ENCODE data around the gene PRLHR. TPM values are rescaled to one million over a fixed set of nuclear protein-coding genes. Genes with fewer than 3 reads are reported as not detected.

Gene PRLHR
- polyA plus RNA-seq, 1 of the 3 experiments (the other 2 are of a cell fraction) = not detected

GRCh38 chr10:118635674-118636402, 40.4 kb upstream of the PRLHR start (continued):
- TF ChIP-seq MEF2A (IDR thresholded peaks at IDR 0.05; ENCODE audit: borderline replicate concordance, low read depth) (no peak), FOXJ3 (CRISPR knock-in tag; IDR thresholded peaks at IDR 0.05) (no peak), ZBTB33 (IDR thresholded peaks at IDR 0.05; ENCODE audit: borderline replicate concordance, low read depth) (no peak), ELF1 (IDR thresholded peaks at IDR 0.05) (no peak), NFIC (IDR thresholded peaks at IDR 0.05; ENCODE audit: borderline replicate concordance) (no peak), POLR2AphosphoS5 (IDR thresholded peaks at IDR 0.05; ENCODE audit: low read depth, low read length) (no peak), SIN3A (IDR thresholded peaks at IDR 0.05; ENCODE audit: borderline replicate concordance, low read depth, low read length) (no peak), TEAD4 (IDR thresholded peaks at IDR 0.05; ENCODE audit: borderline replicate concordance, insufficient read depth) (no peak), EP300 (IDR thresholded peaks at IDR 0.05; ENCODE audit: borderline replicate concordance in 1 of 2, low read depth in 1 of 2, low read length in 1 of 2) (no peak), GABPA (IDR thresholded peaks at IDR 0.05; ENCODE audit: low read depth) (no peak), FOXM1 (IDR thresholded peaks at IDR 0.05; ENCODE audit: low read depth) (no peak), USF1 (IDR thresholded peaks at IDR 0.05; ENCODE audit: borderline replicate concordance, low read depth) (no peak), EZH2phosphoT487 (IDR thresholded peaks at IDR 0.05; ENCODE audit: borderline replicate concordance, low read depth) (no peak), RAD21 (IDR thresholded peaks at IDR 0.05; ENCODE audit: low read length) (no peak)

- POLR2A ChIA-PET = no interaction called here
- Histone ChIP-seq H3K9me3 (no peaks in the 10 kb centered on the region), H4K20me1 (ENCODE audit: insufficient read depth) (no peaks in the 10 kb centered on the region), H3K9ac (no peak overlapping the region), H3K27ac (ENCODE audit: low read depth in 2 of 2, low read length in 1 of 2) (no peak overlapping the region), H3K27me3 (ENCODE audit: insufficient read depth) (no peaks in the 10 kb centered on the region), H3K79me2 (ENCODE audit: insufficient read depth) (no peaks in the 10 kb centered on the region), H3K4me3 (ENCODE audit: low read depth in 2 of 2, low read length in 1 of 2) (no peak overlapping the region), H3K4me1 (ENCODE audit: control insufficient read depth in 1 of 2, insufficient read depth in 2 of 2, low read depth in 1 of 2, low read length in 1 of 2) (peaks cover 4 to 19% of the 10 kb centered on the region in 2 experiments; a peak in 2 of 4 replicates), H2AFZ (ENCODE audit: low read depth) (no peak overlapping the region), H3F3A (replicated peaks; ENCODE audit: insufficient read depth) (no peaks in the 10 kb centered on the region), H3K36me3 (replicated peaks in 1 of 2; ENCODE audit: control insufficient read depth in 1 of 2, insufficient read depth in 2 of 2, low read length in 1 of 2) (no peaks in the 10 kb centered on the region), H3K4me2 (no peak overlapping the region), H3K9me2 (no peaks in the 10 kb centered on the region)
- DNase-seq = no peak
- 8% methylated on average over 4 of the region's 7 CpGs for WGBS (ENCODE audit: low lambda C conversion rate)
- no peak for TF ChIP-seq ELF1 (IDR thresholded peaks at IDR 0.05)
- no peak for TF ChIP-seq FOXJ3 (CRISPR knock-in tag; IDR thresholded peaks at IDR 0.05)
- TF ChIP-seq USF1 (IDR thresholded peaks at IDR 0.05; ENCODE audit: borderline replicate concordance, low read depth) = no peak
- TF ChIP-seq FOXM1 (IDR thresholded peaks at IDR 0.05; ENCODE audit: low read depth) = no peak
- CTCF ChIA-PET = interaction anchor here (1.0 to 1.5 kb wide), 3 partner anchors 15 to 35 kb away, joined by 3 to 5 read pairs (median 4); no protein-coding TSS in a partner anchor
Observed at GRCh38 chr10:118633786-118634185, 38.3 kb upstream of the PRLHR start.
